Neural cell (in vitro differentiated cells): ENCODE results near the gene RASGRP1. TPM values are rescaled to one million over a fixed set of nuclear protein-coding genes. Genes with fewer than 3 reads are reported as not detected.

ENCODE experiments used
- H2AFZ ChIP-seq: fragments of 200-600, 300-800 bp; sonication (generic), shearing (Covaris generic); 2 replicates; pipeline ENCODE4 v1.6.0; 2014; ENCODE audit warnings: low read depth, mild to moderate bottlenecking, antibody characterized with exemption, low read length, moderate library complexity
- H3F3A ChIP-seq: fragments of 200-600 bp; shearing (Covaris generic); 2 replicates; pipeline ENCODE4 v1.6.1; 2016; ENCODE audit warnings: mild to moderate bottlenecking, moderate library complexity, mixed read lengths, antibody characterized with exemption, low read length; ENCODE audit not compliant: insufficient read depth, poor library complexity, severe bottlenecking
- H3K27ac ChIP-seq: fragments of 200-600, 300-800 bp; sonication (generic), shearing (Covaris generic); 2 replicates; pipeline ENCODE4 v1.5.1; 2014; ENCODE audit warnings: mild to moderate bottlenecking, low read length, moderate library complexity
- H3K27me3 ChIP-seq: fragments of 300-800, 200-600 bp; sonication (generic), shearing (Covaris generic); 2 replicates; pipeline ENCODE4 v1.6.0; 2014; ENCODE audit warnings: mild to moderate bottlenecking, low read depth, low read length, moderate library complexity; ENCODE audit not compliant: insufficient read depth
- H3K36me3 ChIP-seq: fragments of 300-800, 200-600 bp; sonication (generic), shearing (Covaris generic); 2 replicates; pipeline ENCODE4 v1.5.1; 2014; ENCODE audit warnings: mild to moderate bottlenecking, antibody characterized with exemption, low read length, moderate library complexity; ENCODE audit not compliant: insufficient read depth
- H3K4me2 ChIP-seq: fragments of 300-800, 200-600 bp; sonication (generic), shearing (Covaris generic); 2 replicates; pipeline ENCODE4 v1.6.0; 2014; ENCODE audit warnings: mild to moderate bottlenecking, low read length
- H3K4me3 ChIP-seq: fragments of 300-800, 200-600 bp; sonication (generic), shearing (Covaris generic); 2 replicates; pipeline ENCODE4 v1.5.1; 2014; ENCODE audit warnings: mild to moderate bottlenecking, low read length, moderate library complexity
- H3K79me2 ChIP-seq: fragments of 200-600 bp; shearing (Covaris generic); replicated peaks from 2 replicates; pipeline ENCODE4 v1.6.0; 2014; ENCODE audit warnings: mild to moderate bottlenecking, low read length, moderate library complexity; ENCODE audit not compliant: insufficient read depth
- H3K9ac ChIP-seq: fragments of 300-800, 200-600 bp; sonication (generic), shearing (Covaris generic); 2 replicates; pipeline ENCODE4 v1.6.1; 2016; ENCODE audit warnings: mild to moderate bottlenecking, low read length, mixed read lengths
- H3K9me2 ChIP-seq: fragments of 200-600 bp; shearing (Covaris generic); 2 replicates; pipeline ENCODE4 v1.6.1; 2016; ENCODE audit warnings: mild to moderate bottlenecking, low read length, mixed read lengths; ENCODE audit not compliant: insufficient read depth
- H3K9me3 ChIP-seq: fragments of 200-600, 300-800 bp; sonication (generic), shearing (Covaris generic); 2 replicates; pipeline ENCODE4 v1.6.1; 2016; ENCODE audit warnings: mild to moderate bottlenecking, mixed run types, low read length, moderate library complexity, mixed read lengths
- H4K20me1 ChIP-seq: fragments of 200-600 bp; shearing (Covaris generic); 2 replicates; pipeline ENCODE4 v1.6.1; 2016; ENCODE audit warnings: mild to moderate bottlenecking, mixed run types; ENCODE audit not compliant: insufficient read depth
- EP300 ChIP-seq: fragments of 450-650 bp; conservative IDR thresholded peaks from 2 replicates; pipeline ENCODE4 v1.6.1; 2014; ENCODE audit warnings: antibody characterized with exemption, mild to moderate bottlenecking, moderate library complexity; ENCODE audit not compliant: poor library complexity, severe bottlenecking
- EZH2 ChIP-seq: fragments of 200-600, 300-800 bp; shearing (Covaris generic), sonication (generic); IDR thresholded peaks from 2 replicates; pipeline ENCODE4 v1.6.1; 2014; ENCODE audit warnings: antibody characterized with exemption, low read length, borderline replicate concordance, mild to moderate bottlenecking; ENCODE audit not compliant: insufficient read depth, poor library complexity, severe bottlenecking
- MXI1 ChIP-seq: fragments of 450-650 bp; conservative IDR thresholded peaks from 2 replicates; pipeline ENCODE4 v1.6.1; 2014; ENCODE audit warnings: antibody characterized with exemption, mild to moderate bottlenecking; ENCODE audit not compliant: poor library complexity, severe bottlenecking
- POLR2AphosphoS5 ChIP-seq: IDR thresholded peaks from 2 replicates; pipeline ENCODE4 v1.6.1; 2012
- RAD21 ChIP-seq: fragments of 450-650 bp; conservative IDR thresholded peaks from 2 replicates; pipeline ENCODE4 v1.6.1; 2014; ENCODE audit warnings: antibody characterized with exemption, mild to moderate bottlenecking, moderate library complexity
- SMC3 ChIP-seq: fragments of 450-650 bp; conservative IDR thresholded peaks from 2 replicates; pipeline ENCODE4 v1.6.1; 2014; ENCODE audit warnings: antibody characterized with exemption, mild to moderate bottlenecking, moderate library complexity; ENCODE audit not compliant: poor library complexity
- TAF1 ChIP-seq: IDR thresholded peaks from 2 replicates; pipeline ENCODE4 v1.6.1; 2012; ENCODE audit warnings: low read depth
- polyA plus RNA-seq: library from polyadenylated mRNA; depleted of rRNA; stranded (reverse); fragments of >200 nt; gene quantifications from 2 replicates; pipeline ENCODE4 v1.2.3, GENCODE V29; 2014
- TF ChIP-seq, protein P1 (sequence below): IDR thresholded peaks from 2 replicates; pipeline ENCODE4 v1.6.1; 2012; ENCODE audit warnings: borderline replicate concordance
- TF ChIP-seq, protein P2 (sequence below): fragments of 450-650 bp; IDR thresholded peaks from 2 replicates; pipeline ENCODE4 v1.5.1; 2014; ENCODE audit warnings: antibody characterized with exemption, mild to moderate bottlenecking, moderate library complexity; ENCODE audit not compliant: poor library complexity, severe bottlenecking

The RASGRP1 gene
- polyA plus RNA-seq, 1 donor from 2014 or later, result 3.1 TPM

DNA sequence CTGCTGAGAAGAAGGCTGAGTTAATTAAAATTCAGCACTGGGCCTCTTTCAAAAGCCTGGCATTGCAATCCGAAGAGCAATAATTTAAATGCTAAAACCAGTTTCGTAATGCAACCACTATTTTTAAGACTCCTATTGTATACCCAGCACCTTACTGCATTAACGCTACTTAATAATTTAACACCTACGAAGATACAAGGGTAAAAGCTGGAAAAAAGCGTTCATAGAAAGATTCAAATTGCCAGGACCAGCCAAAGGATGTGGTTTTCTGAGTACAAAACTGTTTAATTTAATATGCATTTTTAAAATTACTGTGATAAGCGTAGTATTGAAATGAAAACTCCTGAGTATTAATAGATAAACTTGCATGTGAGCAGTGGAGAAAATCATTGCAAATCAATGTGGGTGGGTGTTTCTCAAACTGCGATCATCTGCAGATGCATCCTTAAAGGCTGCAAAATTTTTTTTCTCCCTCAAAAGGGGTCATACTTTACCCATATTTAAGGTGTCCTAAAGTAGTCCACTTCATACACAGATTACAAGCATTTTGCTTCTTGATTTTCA is 12.9 kb upstream of the RASGRP1 start:
- H2AFZ ChIP-seq, result no peak overlapping the region
- no peak overlapping the region for H3K27ac ChIP-seq
- H3K9me3 ChIP-seq, result no peaks in the 10 kb centered on the region
- H3F3A ChIP-seq, result no peaks in the 10 kb centered on the region
- no peak overlapping the region for H3K9ac ChIP-seq
- TF ChIP-seq RAD21, result no peak
- TF ChIP-seq TAF1, result no peak
- TF ChIP-seq, protein P1, sequence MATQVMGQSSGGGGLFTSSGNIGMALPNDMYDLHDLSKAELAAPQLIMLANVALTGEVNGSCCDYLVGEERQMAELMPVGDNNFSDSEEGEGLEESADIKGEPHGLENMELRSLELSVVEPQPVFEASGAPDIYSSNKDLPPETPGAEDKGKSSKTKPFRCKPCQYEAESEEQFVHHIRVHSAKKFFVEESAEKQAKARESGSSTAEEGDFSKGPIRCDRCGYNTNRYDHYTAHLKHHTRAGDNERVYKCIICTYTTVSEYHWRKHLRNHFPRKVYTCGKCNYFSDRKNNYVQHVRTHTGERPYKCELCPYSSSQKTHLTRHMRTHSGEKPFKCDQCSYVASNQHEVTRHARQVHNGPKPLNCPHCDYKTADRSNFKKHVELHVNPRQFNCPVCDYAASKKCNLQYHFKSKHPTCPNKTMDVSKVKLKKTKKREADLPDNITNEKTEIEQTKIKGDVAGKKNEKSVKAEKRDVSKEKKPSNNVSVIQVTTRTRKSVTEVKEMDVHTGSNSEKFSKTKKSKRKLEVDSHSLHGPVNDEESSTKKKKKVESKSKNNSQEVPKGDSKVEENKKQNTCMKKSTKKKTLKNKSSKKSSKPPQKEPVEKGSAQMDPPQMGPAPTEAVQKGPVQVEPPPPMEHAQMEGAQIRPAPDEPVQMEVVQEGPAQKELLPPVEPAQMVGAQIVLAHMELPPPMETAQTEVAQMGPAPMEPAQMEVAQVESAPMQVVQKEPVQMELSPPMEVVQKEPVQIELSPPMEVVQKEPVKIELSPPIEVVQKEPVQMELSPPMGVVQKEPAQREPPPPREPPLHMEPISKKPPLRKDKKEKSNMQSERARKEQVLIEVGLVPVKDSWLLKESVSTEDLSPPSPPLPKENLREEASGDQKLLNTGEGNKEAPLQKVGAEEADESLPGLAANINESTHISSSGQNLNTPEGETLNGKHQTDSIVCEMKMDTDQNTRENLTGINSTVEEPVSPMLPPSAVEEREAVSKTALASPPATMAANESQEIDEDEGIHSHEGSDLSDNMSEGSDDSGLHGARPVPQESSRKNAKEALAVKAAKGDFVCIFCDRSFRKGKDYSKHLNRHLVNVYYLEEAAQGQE, result no peak
- no peak for TF ChIP-seq MXI1
- TF ChIP-seq EP300, result no peak
- no peak for TF ChIP-seq POLR2AphosphoS5
- no peak for TF ChIP-seq EZH2
- no peak for TF ChIP-seq SMC3
- TF ChIP-seq, protein P2, sequence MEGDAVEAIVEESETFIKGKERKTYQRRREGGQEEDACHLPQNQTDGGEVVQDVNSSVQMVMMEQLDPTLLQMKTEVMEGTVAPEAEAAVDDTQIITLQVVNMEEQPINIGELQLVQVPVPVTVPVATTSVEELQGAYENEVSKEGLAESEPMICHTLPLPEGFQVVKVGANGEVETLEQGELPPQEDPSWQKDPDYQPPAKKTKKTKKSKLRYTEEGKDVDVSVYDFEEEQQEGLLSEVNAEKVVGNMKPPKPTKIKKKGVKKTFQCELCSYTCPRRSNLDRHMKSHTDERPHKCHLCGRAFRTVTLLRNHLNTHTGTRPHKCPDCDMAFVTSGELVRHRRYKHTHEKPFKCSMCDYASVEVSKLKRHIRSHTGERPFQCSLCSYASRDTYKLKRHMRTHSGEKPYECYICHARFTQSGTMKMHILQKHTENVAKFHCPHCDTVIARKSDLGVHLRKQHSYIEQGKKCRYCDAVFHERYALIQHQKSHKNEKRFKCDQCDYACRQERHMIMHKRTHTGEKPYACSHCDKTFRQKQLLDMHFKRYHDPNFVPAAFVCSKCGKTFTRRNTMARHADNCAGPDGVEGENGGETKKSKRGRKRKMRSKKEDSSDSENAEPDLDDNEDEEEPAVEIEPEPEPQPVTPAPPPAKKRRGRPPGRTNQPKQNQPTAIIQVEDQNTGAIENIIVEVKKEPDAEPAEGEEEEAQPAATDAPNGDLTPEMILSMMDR, result no peak
- no peaks in the 10 kb centered on the region for H3K79me2 ChIP-seq
- no peaks in the 10 kb centered on the region for H4K20me1 ChIP-seq
- no peak overlapping the region for H3K4me2 ChIP-seq
- no peaks in the 10 kb centered on the region for H3K36me3 ChIP-seq
- H3K4me3 ChIP-seq, result no peak overlapping the region
- H3K9me2 ChIP-seq, result no peaks in the 10 kb centered on the region
- H3K27me3 ChIP-seq, result no peaks in the 10 kb centered on the region

DNA sequence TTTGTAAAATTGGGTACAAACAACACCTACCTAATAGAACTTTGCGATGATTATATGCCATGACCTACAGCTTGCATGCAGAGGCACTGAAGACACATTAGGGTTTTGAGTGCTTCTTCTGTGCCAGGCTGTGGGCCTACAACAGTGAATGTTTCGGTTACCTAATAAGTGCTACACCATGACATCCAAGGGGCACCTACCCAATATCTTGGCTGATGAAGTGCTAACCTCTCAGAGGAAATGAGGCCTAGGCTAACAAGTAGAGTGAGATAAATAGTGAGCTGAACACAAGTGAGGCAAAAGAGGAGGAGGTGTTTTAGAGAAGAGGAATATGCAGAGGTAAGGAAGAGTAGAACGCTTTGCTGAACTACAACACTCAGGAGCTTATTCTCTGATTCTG is 12.2 kb upstream of the RASGRP1 start:
- Histone ChIP-seq H3K9me2 (no peaks in the 10 kb centered on the region), H3K36me3 (no peaks in the 10 kb centered on the region), H3K27me3 (no peaks in the 10 kb centered on the region), H3F3A (no peaks in the 10 kb centered on the region), H3K9ac (no peak overlapping the region), H3K4me2 (no peak overlapping the region), H2AFZ (no peak overlapping the region), H3K9me3 (no peaks in the 10 kb centered on the region), H3K79me2 (no peaks in the 10 kb centered on the region), H3K4me3 (no peak overlapping the region), H3K27ac (no peak overlapping the region), H4K20me1 (no peaks in the 10 kb centered on the region)
- TF ChIP-seq, protein P1, result no peak
- TF ChIP-seq EZH2 (no peak), RAD21 (no peak), EP300 (no peak), SMC3 (no peak), MXI1 (no peak), TAF1 (no peak), POLR2AphosphoS5 (no peak)
- TF ChIP-seq, protein P2, result no peak
